ENCODE measurements around the gene C17orf78. TPM values are rescaled to one million over a fixed set of nuclear protein-coding genes. Genes with fewer than 3 reads are reported as not detected.
"Not testable (repeated sequence)": the region's sequence is repeated elsewhere in the genome, so short reads cannot be mapped to it uniquely, and the experiment has no call there.

Gene C17orf78
- total and polyA plus RNA-seq, 7 donors: 0.06 TPM; not detected in 6

DNA sequence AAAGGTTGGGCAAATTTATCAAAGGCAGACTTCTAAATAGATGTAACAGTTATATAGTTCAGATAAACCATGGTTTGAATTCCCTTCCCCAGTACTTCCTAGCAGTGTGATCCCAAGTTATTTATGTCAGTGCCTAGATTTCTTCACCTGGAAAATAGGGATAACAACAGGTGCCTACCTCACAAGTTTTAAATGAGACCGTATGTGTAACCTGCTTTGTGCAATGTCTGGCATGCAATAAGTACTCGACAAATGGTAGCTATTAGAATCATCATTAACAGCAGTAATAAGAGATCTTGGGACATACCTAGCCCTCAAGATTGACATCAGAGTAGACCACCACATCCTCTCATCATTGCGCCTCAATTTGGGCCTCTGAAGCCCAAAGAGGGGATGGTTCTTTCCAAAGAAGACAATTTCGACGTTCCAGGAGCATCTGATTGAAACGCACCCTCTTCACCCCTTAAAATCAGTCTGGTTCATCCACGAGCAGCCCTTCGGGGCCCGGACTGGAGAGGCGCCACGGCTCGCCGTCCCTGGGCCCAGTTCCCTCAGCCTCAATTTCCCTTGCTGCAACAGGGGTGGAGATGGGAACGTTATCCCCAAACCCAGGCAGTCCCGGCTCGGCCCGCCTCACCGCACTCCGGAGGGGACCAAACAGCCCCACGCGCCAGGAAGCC lies 30.3 kb downstream of the C17orf78 start:
- Histone ChIP-seq H3K27ac (peak overlapping the region; percentile 94), H3K36me3 (ENCODE audit: insufficient read depth in 1 of 2, low read depth in 1 of 2) (peaks cover 0 to 8% of the 10 kb centered on the region in 2 donors), H3K9me3 (no peaks in the 10 kb centered on the region), H3K4me3 (peak overlapping the region; percentile 76), H3K4me1 (peaks cover 19% of the 10 kb centered on the region), H3K27me3 (ENCODE audit: insufficient read depth in 3 of 3, low read length in 2 of 3) (no peaks in the 10 kb centered on the region)
- WGBS, 3 donors: 1% methylated on average over 21 of the region's 21 CpGs
- no peak for DNase-seq
- TF ChIP-seq, protein P1, sequence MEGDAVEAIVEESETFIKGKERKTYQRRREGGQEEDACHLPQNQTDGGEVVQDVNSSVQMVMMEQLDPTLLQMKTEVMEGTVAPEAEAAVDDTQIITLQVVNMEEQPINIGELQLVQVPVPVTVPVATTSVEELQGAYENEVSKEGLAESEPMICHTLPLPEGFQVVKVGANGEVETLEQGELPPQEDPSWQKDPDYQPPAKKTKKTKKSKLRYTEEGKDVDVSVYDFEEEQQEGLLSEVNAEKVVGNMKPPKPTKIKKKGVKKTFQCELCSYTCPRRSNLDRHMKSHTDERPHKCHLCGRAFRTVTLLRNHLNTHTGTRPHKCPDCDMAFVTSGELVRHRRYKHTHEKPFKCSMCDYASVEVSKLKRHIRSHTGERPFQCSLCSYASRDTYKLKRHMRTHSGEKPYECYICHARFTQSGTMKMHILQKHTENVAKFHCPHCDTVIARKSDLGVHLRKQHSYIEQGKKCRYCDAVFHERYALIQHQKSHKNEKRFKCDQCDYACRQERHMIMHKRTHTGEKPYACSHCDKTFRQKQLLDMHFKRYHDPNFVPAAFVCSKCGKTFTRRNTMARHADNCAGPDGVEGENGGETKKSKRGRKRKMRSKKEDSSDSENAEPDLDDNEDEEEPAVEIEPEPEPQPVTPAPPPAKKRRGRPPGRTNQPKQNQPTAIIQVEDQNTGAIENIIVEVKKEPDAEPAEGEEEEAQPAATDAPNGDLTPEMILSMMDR (IDR thresholded peaks at IDR 0.05): no peak
- peak in 2 of 4 donors; percentile 2 to 6 for ATAC-seq
- intact Hi-C loops (cut with DNase I): loop anchor here (5.0 kb wide), 3 partner anchors 34 to 81 kb away; partner anchors contain the start of gene DUSP14 (in 1 of the 2)

GRCh38 chr17:37406635-37407461 lies 31.1 kb downstream of the C17orf78 start, which contains the start of the genes ACACA and TADA2A:
TSS of gene ACACA (minus strand) at chr17:37406836. CDS start at chr17:37406299, 537 bp downstream.
TSS of gene TADA2A (plus strand) at chr17:37406886. CDS start at chr17:37411366, 4,480 bp downstream.
- H3K9me3 ChIP-seq: no peaks in the 10 kb centered on the region
- H3K36me3 ChIP-seq (ENCODE audit: insufficient read depth in 1 of 2, low read depth in 1 of 2): peaks cover 0 to 13% of the 10 kb centered on the region in 2 donors
- peak within 1 kb of the TSS; percentile 76 for H3K4me3 ChIP-seq
- H3K4me1 ChIP-seq: peaks cover 19% of the 10 kb centered on the region
- H3K27ac ChIP-seq: peak within 1 kb of the TSS; percentile 94
- intact Hi-C loops (cut with DNase I): loop anchor here (5.0 kb wide), 3 partner anchors 35 to 80 kb away; partner anchors contain the start of gene DUSP14 (in 1 of the 2)
- H3K27me3 ChIP-seq (ENCODE audit: insufficient read depth in 3 of 3, low read length in 2 of 3): no peaks in the 10 kb centered on the region
- 0 to 1% (median 1%) methylated on average over 35 to 98 of the region's 98 CpGs for WGBS, 3 donors
- peak; percentile 91 to 95 (median 92) for ATAC-seq
- TF ChIP-seq, protein P1 (IDR thresholded peaks at IDR 0.05): no peak
- peak; percentile 84 to 92 for DNase-seq

DNA sequence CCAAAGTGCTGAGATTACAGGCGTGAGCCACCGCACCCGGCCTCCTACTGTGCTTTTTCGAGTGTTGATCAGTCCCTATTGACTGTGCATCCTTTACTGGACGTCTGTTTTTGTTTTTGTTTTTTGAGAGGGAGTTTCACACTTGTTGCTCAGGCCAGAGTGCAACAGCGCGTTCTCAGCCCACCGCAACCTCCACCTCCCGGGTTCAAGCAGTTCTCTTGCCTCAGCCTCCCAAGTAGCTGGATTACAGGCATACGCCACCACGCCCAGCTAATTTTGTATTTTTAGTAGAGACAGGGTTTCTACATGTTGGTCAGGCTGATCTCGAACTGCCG lies 32.3 kb downstream of the C17orf78 start:
- intact Hi-C loops (cut with DNase I): loop anchor here (5.0 kb wide), 3 partner anchors 36 to 79 kb away; partner anchors contain the start of gene DUSP14 (in 1 of the 2)
- H3K27ac ChIP-seq: peak overlapping the region; percentile 94
- peak overlapping the region; percentile 76 for H3K4me3 ChIP-seq

DNA sequence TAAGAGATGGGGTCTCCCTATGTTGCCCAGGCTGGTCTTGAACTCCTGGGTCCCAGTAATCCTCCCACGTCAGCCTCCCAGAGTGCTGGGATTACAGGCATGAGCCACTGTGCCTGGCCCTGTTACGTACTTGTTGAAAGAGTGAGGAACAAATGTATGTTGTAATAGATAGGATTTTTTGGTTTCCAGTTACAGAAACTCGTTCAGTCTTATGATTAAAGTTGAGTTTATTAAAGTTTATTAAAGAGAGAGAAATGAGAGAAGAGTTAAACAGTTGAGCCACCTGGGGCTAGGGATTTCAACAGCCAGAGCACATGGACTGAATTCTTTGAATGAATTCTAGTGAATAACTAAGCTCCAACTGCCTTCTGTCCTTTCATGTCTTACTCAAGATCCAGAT lies 34.6 kb downstream of the C17orf78 start:
- Histone ChIP-seq H3K4me3 (no peak overlapping the region), H3K4me1 (peaks cover 12% of the 10 kb centered on the region), H3K9me3 (no peaks in the 10 kb centered on the region), H3K27me3 (ENCODE audit: insufficient read depth in 3 of 3, low read length in 2 of 3) (no peaks in the 10 kb centered on the region), H3K27ac (peak overlapping the region; percentile 23), H3K36me3 (ENCODE audit: insufficient read depth in 1 of 2, low read depth in 1 of 2) (peaks cover 5 to 47% of the 10 kb centered on the region in 2 donors)
- TF ChIP-seq, protein P1 (IDR thresholded peaks at IDR 0.05): no peak
- ATAC-seq (peak in 1 of 4 donors; percentile 26), DNase-seq (no peak)
- intact Hi-C loops (cut with DNase I): no loop called here
- WGBS, 3 donors: 59 to 88% (median 65%) methylated on average over 3 of the region's 3 CpGs

More for the DNA sequence above, 32.3 kb downstream of the C17orf78 start:
- DNase-seq; H3K9me3 ChIP-seq; ATAC-seq; H3K27me3 ChIP-seq (ENCODE audit: insufficient read depth in 3 of 3, low read length in 2 of 3): not testable (repeated sequence)
- H3K4me1 ChIP-seq: peaks cover 19% of the 10 kb centered on the region
- WGBS, 3 donors: 92 to 95% (median 94%) methylated on average over 13 of the region's 13 CpGs
- peaks cover 0 to 25% of the 10 kb centered on the region in 2 donors for H3K36me3 ChIP-seq (ENCODE audit: insufficient read depth in 1 of 2, low read depth in 1 of 2)
